HEK293 (cell line): ENCODE data around the gene NCOR2.
A peak's percentile ranks its signal among the peaks of the same experiment; 100 is the strongest.

Experiments used
- CTCF ChIA-PET: fragments of 350-600 bp; formaldehyde crosslinking; extraction: SDS; loops from one replicate; lab custom pipeline; 2021; ENCODE audit warnings: antibody characterized with exemption; lab: Yijun Ruan, JAX
- POLR2A ChIA-PET: fragments of 300-600 bp; formaldehyde crosslinking; extraction: SDS; loops from one replicate; lab custom pipeline; 2020; ENCODE audit warnings: antibody characterized with exemption, inconsistent platforms; lab: Yijun Ruan, JAX
- H3K27ac ChIP-seq: fragments of 200-500 bp; sonication (Bioruptor generic); 2 replicates; pipeline ENCODE4 v1.5.1; 2014; ENCODE audit warnings: low read depth, low read length, control low read depth, inconsistent platforms; ENCODE audit errors: extremely low read depth
- H3K36me3 ChIP-seq, 2 experiments: fragments of 200-500 bp in 1 of 2; sonication (Bioruptor generic) in 1 of 2; 1 replicate in 1 of 2; 2 replicates in 1 of 2; pipeline ENCODE4 v1.5.1; 2014 to 2017; ENCODE audit warnings: inconsistent platforms in 2 of 2, low read length in 2 of 2; ENCODE audit not compliant: control insufficient read depth in 2 of 2, insufficient read depth in 1 of 2
- H3K4me1 ChIP-seq: fragments of 200-500 bp; sonication (Bioruptor generic); 2 replicates; pipeline ENCODE4 v1.5.1; 2014; ENCODE audit warnings: mild to moderate bottlenecking, low read length, inconsistent platforms; ENCODE audit not compliant: control insufficient read depth, insufficient read depth
- H3K4me3 ChIP-seq: 2 replicates; pipeline ENCODE4 v1.5.1; 2011; ENCODE audit warnings: low read depth, mild to moderate bottlenecking, control low read depth, low read length, moderate library complexity
- H3K9me3 ChIP-seq: fragments of 200-500 bp; sonication (Bioruptor generic); 2 replicates; pipeline ENCODE4 v1.5.1; 2014; ENCODE audit warnings: low read depth, low read length, inconsistent platforms; ENCODE audit not compliant: control insufficient read depth, insufficient read depth
- FEZF1 ChIP-seq: fragments of 450-650 bp; formaldehyde crosslinking; IDR thresholded peaks from 2 replicates; pipeline ENCODE4 v1.5.1; 2016; ENCODE audit warnings: missing biosample characterization, missing genetic modification characterization
- KLF16 ChIP-seq: fragments of 450-650 bp; formaldehyde crosslinking; IDR thresholded peaks from 2 replicates; pipeline ENCODE4 v1.5.1; 2017; ENCODE audit warnings: missing biosample characterization, missing genetic modification characterization
- ZNF10 ChIP-seq: fragments of 450-650 bp; formaldehyde crosslinking; IDR thresholded peaks from 2 replicates; pipeline ENCODE4 v1.5.1; 2017; ENCODE audit warnings: missing biosample characterization, missing genetic modification characterization
- ZNF112 ChIP-seq: fragments of 450-650 bp; formaldehyde crosslinking; IDR thresholded peaks from 2 replicates; pipeline ENCODE4 v1.5.0; 2017; ENCODE audit warnings: missing biosample characterization, missing genetic modification characterization
- ZNF121 ChIP-seq: fragments of 450-650 bp; formaldehyde crosslinking; IDR thresholded peaks from 2 replicates; pipeline ENCODE4 v1.5.1; 2016; ENCODE audit warnings: missing biosample characterization, missing genetic modification characterization
- ZNF184 ChIP-seq: fragments of 450-650 bp; IDR thresholded peaks from 2 replicates; pipeline ENCODE4 v1.5.1; 2018; ENCODE audit warnings: missing biosample characterization, mild to moderate bottlenecking, missing genetic modification characterization
- ZNF211 ChIP-seq: fragments of 450-650 bp; formaldehyde crosslinking; IDR thresholded peaks from 2 replicates; pipeline ENCODE4 v1.5.1; 2016; ENCODE audit warnings: low read depth, missing biosample characterization, missing genetic modification characterization
- ZNF366 ChIP-seq: fragments of 450-650 bp; formaldehyde crosslinking; conservative IDR thresholded peaks from 2 replicates; pipeline ENCODE4 v1.5.1; 2016; ENCODE audit warnings: missing biosample characterization, missing genetic modification characterization
- ZNF404 ChIP-seq: fragments of 450-650 bp; formaldehyde crosslinking; IDR thresholded peaks from 2 replicates; pipeline ENCODE4 v1.5.1; 2017; ENCODE audit warnings: missing biosample characterization, missing genetic modification characterization
- ZNF544 ChIP-seq: fragments of 450-650 bp; formaldehyde crosslinking; IDR thresholded peaks from 2 replicates; pipeline ENCODE4 v1.5.0; 2017; ENCODE audit warnings: missing biosample characterization, missing genetic modification characterization
- ZNF600 ChIP-seq: fragments of 450-650 bp; formaldehyde crosslinking; IDR thresholded peaks from 2 replicates; pipeline ENCODE4 v1.5.1; 2016; ENCODE audit warnings: missing biosample characterization, missing genetic modification characterization
- ZNF623 ChIP-seq: fragments of 450-650 bp; formaldehyde crosslinking; IDR thresholded peaks from 2 replicates; pipeline ENCODE4 v1.5.1; 2016; ENCODE audit warnings: missing biosample characterization, missing genetic modification characterization
- ZNF76 ChIP-seq: fragments of 450-650 bp; formaldehyde crosslinking; IDR thresholded peaks from 2 replicates; pipeline ENCODE4; 2016; ENCODE audit warnings: low read depth, missing biosample characterization, missing genetic modification characterization, borderline replicate concordance
- ZNF777 ChIP-seq: fragments of 450-650 bp; formaldehyde crosslinking; IDR thresholded peaks from 2 replicates; pipeline ENCODE4 v1.5.1; 2017; ENCODE audit warnings: missing biosample characterization, missing genetic modification characterization, borderline replicate concordance
- TF ChIP-seq, protein P1 (sequence below): fragments of 450-650 bp; formaldehyde crosslinking; IDR thresholded peaks from 2 replicates; pipeline ENCODE4 v1.5.1; 2016; ENCODE audit warnings: missing biosample characterization, missing genetic modification characterization
- TF ChIP-seq, protein P2 (sequence below): fragments of 450-650 bp; formaldehyde crosslinking; IDR thresholded peaks from 2 replicates; pipeline ENCODE4 v1.5.1; 2016; ENCODE audit warnings: missing biosample characterization, missing genetic modification characterization, low read depth
- TF ChIP-seq, protein P3 (sequence below): fragments of 450-650 bp; formaldehyde crosslinking; IDR thresholded peaks from 2 replicates; pipeline ENCODE4 v1.5.1; 2016; ENCODE audit warnings: missing biosample characterization, missing genetic modification characterization

NCOR2 gene

DNA sequence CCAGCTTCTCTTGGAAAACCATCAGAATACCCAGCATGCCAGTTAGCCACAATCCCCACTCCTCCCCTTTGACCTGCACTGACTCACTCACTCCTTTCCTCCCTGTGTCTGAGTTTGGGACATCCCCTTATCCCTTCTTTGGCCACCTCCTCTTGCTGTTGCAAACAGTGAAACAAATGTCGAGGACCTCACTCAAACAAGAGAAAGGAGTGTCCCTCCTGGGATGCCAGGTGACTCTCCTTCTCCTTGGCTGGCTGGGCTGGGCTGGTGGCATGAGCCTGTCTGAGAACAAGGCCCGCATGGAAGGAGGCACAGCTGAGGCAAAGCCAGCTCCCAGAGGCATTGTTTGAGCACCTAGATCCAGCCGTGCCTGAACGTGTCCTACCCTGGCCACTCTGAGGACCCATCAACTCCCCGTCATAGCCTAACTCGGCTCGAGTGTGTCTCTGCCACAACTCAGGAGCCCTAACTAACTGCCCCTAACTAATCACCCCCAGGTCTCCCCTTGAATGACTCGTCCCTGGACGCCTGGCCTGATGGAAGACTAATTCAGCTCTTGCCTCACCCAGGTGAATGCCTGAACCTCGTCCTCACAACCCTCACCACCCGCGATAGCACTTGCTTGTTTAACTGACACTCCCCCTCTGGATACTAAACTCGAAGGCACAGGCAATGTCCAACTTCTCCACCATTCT lies 43.0 kb downstream of the NCOR2 start:
- no peak overlapping the region for H3K27ac ChIP-seq
- H3K4me3 ChIP-seq = no peak overlapping the region
- H3K9me3 ChIP-seq = no peaks in the 10 kb centered on the region
- 0 out of 2 replicates have a peak, but pooled peaks have one; percentile 34 for TF ChIP-seq ZNF366 (tag by site-specific recombination)
- TF ChIP-seq ZNF184 = no peak
- peak; percentile 46; the same call in 1 of the 2 replicates for TF ChIP-seq ZNF600
- peaks cover 10% of the 10 kb centered on the region for H3K4me1 ChIP-seq
- CTCF ChIA-PET = no interaction called here
- POLR2A ChIA-PET = no interaction called here
- H3K36me3 ChIP-seq = no peaks in the 10 kb centered on the region

DNA sequence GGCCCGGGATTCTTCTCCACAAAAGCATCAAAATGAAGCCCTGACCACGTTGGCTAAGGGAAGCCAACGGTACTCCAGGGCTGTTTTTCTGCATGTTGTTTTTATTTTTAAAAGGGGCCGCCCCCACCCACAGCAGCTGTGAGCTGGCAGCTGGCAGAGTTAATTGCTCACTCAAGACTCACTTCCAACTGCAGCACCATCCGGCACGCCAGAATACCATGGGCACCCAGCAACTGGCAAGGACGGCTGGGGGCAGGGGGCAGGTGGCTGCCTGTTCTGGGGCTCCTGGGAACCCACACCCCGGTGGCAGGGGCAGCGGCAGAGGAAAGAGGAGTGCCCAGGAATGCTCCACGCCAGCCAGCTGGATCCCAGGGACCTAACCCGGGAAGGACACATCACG lies 44.3 kb downstream of the NCOR2 start:
- Histone ChIP-seq H3K9me3 (no peaks in the 10 kb centered on the region), H3K27ac (no peak overlapping the region), H3K36me3 (no peaks in the 10 kb centered on the region), H3K4me3 (no peak overlapping the region), H3K4me1 (peaks cover 14% of the 10 kb centered on the region)
- CTCF ChIA-PET = interaction anchor here (0.6 to 1.2 kb wide), 3 partner anchors 198 to 753 kb away, joined by 3 to 5 read pairs (median 3); no protein-coding TSS in a partner anchor
- POLR2A ChIA-PET = no interaction called here
- TF ChIP-seq, protein P1, sequence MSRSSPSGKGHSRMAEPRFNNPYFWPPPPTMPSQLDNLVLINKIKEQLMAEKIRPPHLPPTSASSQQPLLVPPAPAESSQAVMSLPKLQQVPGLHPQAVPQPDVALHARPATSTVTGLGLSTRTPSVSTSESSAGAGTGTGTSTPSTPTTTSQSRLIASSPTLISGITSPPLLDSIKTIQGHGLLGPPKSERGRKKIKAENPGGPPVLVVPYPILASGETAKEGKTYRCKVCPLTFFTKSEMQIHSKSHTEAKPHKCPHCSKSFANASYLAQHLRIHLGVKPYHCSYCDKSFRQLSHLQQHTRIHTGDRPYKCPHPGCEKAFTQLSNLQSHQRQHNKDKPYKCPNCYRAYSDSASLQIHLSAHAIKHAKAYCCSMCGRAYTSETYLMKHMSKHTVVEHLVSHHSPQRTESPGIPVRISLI (tag by site-specific recombination) = no peak
- no peak for TF ChIP-seq ZNF544
- no peak for TF ChIP-seq ZNF623 (tag by site-specific recombination)
- TF ChIP-seq FEZF1 (tag by site-specific recombination) = no peak
- TF ChIP-seq ZNF777 (tag by site-specific recombination) = no peak
- TF ChIP-seq ZNF112 (tag by site-specific recombination) = no peak
- TF ChIP-seq, protein P2, sequence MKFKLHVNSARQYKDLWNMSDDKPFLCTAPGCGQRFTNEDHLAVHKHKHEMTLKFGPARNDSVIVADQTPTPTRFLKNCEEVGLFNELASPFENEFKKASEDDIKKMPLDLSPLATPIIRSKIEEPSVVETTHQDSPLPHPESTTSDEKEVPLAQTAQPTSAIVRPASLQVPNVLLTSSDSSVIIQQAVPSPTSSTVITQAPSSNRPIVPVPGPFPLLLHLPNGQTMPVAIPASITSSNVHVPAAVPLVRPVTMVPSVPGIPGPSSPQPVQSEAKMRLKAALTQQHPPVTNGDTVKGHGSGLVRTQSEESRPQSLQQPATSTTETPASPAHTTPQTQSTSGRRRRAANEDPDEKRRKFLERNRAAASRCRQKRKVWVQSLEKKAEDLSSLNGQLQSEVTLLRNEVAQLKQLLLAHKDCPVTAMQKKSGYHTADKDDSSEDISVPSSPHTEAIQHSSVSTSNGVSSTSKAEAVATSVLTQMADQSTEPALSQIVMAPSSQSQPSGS = no peak
- TF ChIP-seq ZNF76 (tag by site-specific recombination) = no peak
- TF ChIP-seq ZNF10 (tag by site-specific recombination) = no peak
- no peak for TF ChIP-seq ZNF211 (tag by site-specific recombination)
- no peak for TF ChIP-seq ZNF121 (tag by site-specific recombination)
- TF ChIP-seq KLF16 (tag by site-specific recombination) = no peak
- TF ChIP-seq, protein P3, sequence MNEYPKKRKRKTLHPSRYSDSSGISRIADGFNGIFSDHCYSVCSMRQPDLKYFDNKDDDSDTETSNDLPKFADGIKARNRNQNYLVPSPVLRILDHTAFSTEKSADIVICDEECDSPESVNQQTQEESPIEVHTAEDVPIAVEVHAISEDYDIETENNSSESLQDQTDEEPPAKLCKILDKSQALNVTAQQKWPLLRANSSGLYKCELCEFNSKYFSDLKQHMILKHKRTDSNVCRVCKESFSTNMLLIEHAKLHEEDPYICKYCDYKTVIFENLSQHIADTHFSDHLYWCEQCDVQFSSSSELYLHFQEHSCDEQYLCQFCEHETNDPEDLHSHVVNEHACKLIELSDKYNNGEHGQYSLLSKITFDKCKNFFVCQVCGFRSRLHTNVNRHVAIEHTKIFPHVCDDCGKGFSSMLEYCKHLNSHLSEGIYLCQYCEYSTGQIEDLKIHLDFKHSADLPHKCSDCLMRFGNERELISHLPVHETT = no peak

DNA sequence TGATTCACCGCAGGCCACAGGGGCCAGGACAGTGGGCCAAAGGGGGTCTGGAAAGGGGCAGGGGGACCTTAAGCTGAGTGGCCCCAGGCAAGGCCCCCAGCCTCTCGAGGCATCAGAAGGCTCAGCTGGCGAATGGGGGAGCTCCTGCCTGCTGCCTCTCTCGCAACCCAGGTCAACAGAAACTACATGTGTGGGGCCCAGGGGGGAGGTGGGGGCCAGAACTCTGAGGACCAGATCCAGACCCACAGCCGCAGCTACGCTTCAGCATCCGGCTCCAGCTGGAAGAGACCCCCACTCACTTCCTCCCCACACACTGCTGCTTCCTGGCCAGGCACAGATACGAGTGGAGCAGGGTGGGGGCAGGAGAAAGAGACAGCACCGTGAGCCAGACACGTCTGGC lies 46.5 kb downstream of the NCOR2 start:
- H3K36me3 ChIP-seq = peaks cover 0 to under 1% of the 10 kb centered on the region in 2 experiments; a peak in 1 of 3 replicates
- no peak for TF ChIP-seq ZNF404
- peaks cover 18% of the 10 kb centered on the region for H3K4me1 ChIP-seq
- no peak overlapping the region for H3K4me3 ChIP-seq
- ChIA-PET CTCF (interaction anchor here (0.6 kb wide), 1 partner anchor 246 kb away, joined by 3 read pairs; no protein-coding TSS in a partner anchor), POLR2A (no interaction called here)
- no peak overlapping the region for H3K27ac ChIP-seq
- H3K9me3 ChIP-seq = no peaks in the 10 kb centered on the region
